HepG2 (cell line): ENCODE data around the gene ITPRIP. TPM values are rescaled to one million over a fixed set of nuclear protein-coding genes. Genes with fewer than 3 reads are reported as not detected.

Source experiments
- BRD4 ChIP-seq: sonication (generic); formaldehyde crosslinking; IDR thresholded peaks from 2 replicates; pipeline ENCODE4 v1.4.0; 2020; ENCODE audit warnings: missing genetic modification reagents
- DR1 ChIP-seq: sonication (generic); formaldehyde crosslinking; IDR thresholded peaks from 2 replicates; pipeline ENCODE4 v1.8.0; 2021; ENCODE audit warnings: mild to moderate bottlenecking, missing genetic modification reagents, inconsistent platforms
- HMGA1 ChIP-seq: sonication (generic); formaldehyde crosslinking; conservative IDR thresholded peaks from 2 replicates; pipeline ENCODE4 v1.4.0; 2020; ENCODE audit warnings: missing genetic modification reagents
- HNRNPUL1 ChIP-seq: fragments of 200-400 bp; formaldehyde crosslinking; IDR thresholded peaks from 2 replicates; pipeline ENCODE4 v1.6.1; 2017; ENCODE audit warnings: low read depth, mild to moderate bottlenecking, low read length, moderate library complexity
- JUND ChIP-seq: sonication (generic); formaldehyde crosslinking; IDR thresholded peaks from 2 replicates; pipeline ENCODE4 v1.8.0; 2022; ENCODE audit warnings: mild to moderate bottlenecking, missing genetic modification reagents
- NFIB ChIP-seq: sonication (generic); formaldehyde crosslinking; IDR thresholded peaks from 2 replicates; pipeline ENCODE4 v1.9.0; 2021; ENCODE audit warnings: missing genetic modification reagents, mild to moderate bottlenecking, borderline replicate concordance
- NFIC ChIP-seq: IDR thresholded peaks from 2 replicates; pipeline ENCODE4 v1.6.1; 2012; ENCODE audit warnings: mild to moderate bottlenecking, low read length, inconsistent platforms
- PPARG ChIP-seq: conservative IDR thresholded peaks from 2 replicates; pipeline ENCODE4 v1.6.1; 2016; ENCODE audit warnings: missing biosample characterization, missing genetic modification reagents
- RNF2 ChIP-seq: fragments of 450-650 bp; conservative IDR thresholded peaks from 2 replicates; pipeline ENCODE4 v1.6.1; 2016; ENCODE audit warnings: low read depth
- SUZ12 ChIP-seq: fragments of 150-350 bp; IDR thresholded peaks from 2 replicates; pipeline ENCODE4 v1.6.1; 2014; ENCODE audit warnings: low read depth, low read length
- ZIK1 ChIP-seq: sonication (generic); formaldehyde crosslinking; IDR thresholded peaks from 2 replicates; pipeline ENCODE4 v1.5.0; 2020; ENCODE audit warnings: mild to moderate bottlenecking, low read depth, missing genetic modification reagents, borderline replicate concordance
- ZNF552 ChIP-seq: sonication (generic); formaldehyde crosslinking; IDR thresholded peaks from 2 replicates; pipeline ENCODE4 v1.9.0; 2022; ENCODE audit warnings: missing genetic modification reagents, mild to moderate bottlenecking, borderline replicate concordance
- ZNF724P ChIP-seq: sonication (generic); formaldehyde crosslinking; IDR thresholded peaks from 2 replicates; pipeline ENCODE4 v1.8.0; 2022; ENCODE audit warnings: missing genetic modification reagents, borderline replicate concordance
- ZNF772 ChIP-seq: sonication (generic); formaldehyde crosslinking; IDR thresholded peaks from 2 replicates; pipeline ENCODE4 v1.5.0; 2020; ENCODE audit warnings: mild to moderate bottlenecking, missing genetic modification reagents
- polyA plus RNA-seq, 8 experiments: library from polyadenylated mRNA; depleted of rRNA in 3 of 8; stranded (reverse) in 7 of 8; unstranded in 1 of 8; fragments of >200 nt; fragmentation: Illumina TruSeq in 4 of 8; extraction: Trizol in 4 of 8; gene quantifications; 2 replicates each; pipeline versions ENCODE4 v1.2.1 to v1.2.3, GENCODE V29; 2011 to 2016; ENCODE audit warnings: low read depth in 4 of 8, missing spikeins in 1 of 8, mixed read lengths in 1 of 8; ENCODE audit not compliant: insufficient read depth in 1 of 8
- total RNA-seq, 5 experiments: library from RNA; depleted of rRNA; stranded (reverse); fragments of >200 nt; fragmentation: Illumina TruSeq; extraction: Trizol; gene quantifications; 2 replicates each; pipeline ENCODE4 v1.2.3, GENCODE V29; 2016; ENCODE audit warnings: low read depth in 1 of 5
- TF ChIP-seq, protein P1 (sequence below): fragments of 450-650 bp; IDR thresholded peaks from 2 replicates; pipeline ENCODE4 v1.6.1; 2017
- TF ChIP-seq, protein P2 (sequence below): sonication (generic); formaldehyde crosslinking; IDR thresholded peaks from 2 replicates; pipeline ENCODE4 v1.4.0; 2020; ENCODE audit warnings: missing genetic modification reagents
- TF ChIP-seq, protein P3 (sequence below): sonication (generic); formaldehyde crosslinking; IDR thresholded peaks from 2 replicates; pipeline ENCODE4 v1.4.0; 2020; ENCODE audit warnings: missing genetic modification reagents
- TF ChIP-seq, protein P4 (sequence below): sonication (generic); formaldehyde crosslinking; IDR thresholded peaks from 2 replicates; pipeline ENCODE4 v1.5.0; 2020; ENCODE audit warnings: mild to moderate bottlenecking, missing genetic modification reagents
- TF ChIP-seq, protein P5 (sequence below): sonication (generic); formaldehyde crosslinking; conservative IDR thresholded peaks from 2 replicates; pipeline ENCODE4 v1.4.0; 2020; ENCODE audit warnings: mild to moderate bottlenecking, missing genetic modification reagents, moderate library complexity
- TF ChIP-seq, protein P6 (sequence below): sonication (generic); formaldehyde crosslinking; IDR thresholded peaks from 2 replicates; pipeline ENCODE4 v1.8.0; 2022; ENCODE audit warnings: mild to moderate bottlenecking, missing genetic modification reagents, borderline replicate concordance

The ITPRIP gene
- total and polyA plus RNA-seq, 2 of the 13 experiments (the other 11 are each of a cell fraction or from before 2014, with no cell fraction given) = 1.00 to 2.8 TPM

DNA sequence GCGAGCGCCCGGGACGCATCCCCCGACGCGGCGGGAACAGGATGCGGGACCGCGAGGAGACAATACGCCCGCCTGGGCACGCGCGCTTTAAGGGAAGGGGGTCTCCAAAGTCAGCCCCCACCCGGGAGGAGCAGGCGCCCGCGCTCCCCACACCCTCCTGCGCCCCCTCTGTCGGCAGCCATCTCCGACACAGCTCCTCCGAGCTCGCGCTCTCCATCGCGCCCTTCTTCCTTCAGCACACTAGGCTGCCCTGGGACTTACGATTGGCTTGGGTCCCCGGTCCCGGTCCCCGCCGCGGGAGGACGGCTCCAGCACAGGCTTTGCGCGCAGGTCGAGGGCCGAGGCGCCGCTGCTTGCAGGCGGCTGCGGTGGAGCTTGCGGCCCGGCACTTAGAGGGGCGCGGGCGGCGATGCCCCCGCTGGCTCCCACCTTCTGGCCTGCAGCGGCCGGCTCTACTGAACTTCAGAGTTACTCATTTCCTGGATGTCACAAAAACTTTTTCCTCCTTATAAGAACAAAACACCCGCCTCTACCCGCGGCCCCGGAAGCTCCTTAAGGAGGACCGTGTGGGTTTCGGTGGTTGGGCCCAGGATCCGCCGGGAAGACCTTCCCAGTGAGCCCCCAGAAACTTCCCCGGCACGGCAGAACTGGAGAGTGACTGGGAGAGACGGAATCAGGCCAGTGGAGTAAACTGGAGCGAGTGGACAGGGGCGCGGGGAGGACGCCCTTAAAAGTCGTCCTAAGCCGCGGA, at the start of gene ITPRIP (continued):
- TF ChIP-seq, protein P1, sequence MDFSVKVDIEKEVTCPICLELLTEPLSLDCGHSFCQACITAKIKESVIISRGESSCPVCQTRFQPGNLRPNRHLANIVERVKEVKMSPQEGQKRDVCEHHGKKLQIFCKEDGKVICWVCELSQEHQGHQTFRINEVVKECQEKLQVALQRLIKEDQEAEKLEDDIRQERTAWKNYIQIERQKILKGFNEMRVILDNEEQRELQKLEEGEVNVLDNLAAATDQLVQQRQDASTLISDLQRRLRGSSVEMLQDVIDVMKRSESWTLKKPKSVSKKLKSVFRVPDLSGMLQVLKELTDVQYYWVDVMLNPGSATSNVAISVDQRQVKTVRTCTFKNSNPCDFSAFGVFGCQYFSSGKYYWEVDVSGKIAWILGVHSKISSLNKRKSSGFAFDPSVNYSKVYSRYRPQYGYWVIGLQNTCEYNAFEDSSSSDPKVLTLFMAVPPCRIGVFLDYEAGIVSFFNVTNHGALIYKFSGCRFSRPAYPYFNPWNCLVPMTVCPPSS = no peak
- TF ChIP-seq, protein P2, sequence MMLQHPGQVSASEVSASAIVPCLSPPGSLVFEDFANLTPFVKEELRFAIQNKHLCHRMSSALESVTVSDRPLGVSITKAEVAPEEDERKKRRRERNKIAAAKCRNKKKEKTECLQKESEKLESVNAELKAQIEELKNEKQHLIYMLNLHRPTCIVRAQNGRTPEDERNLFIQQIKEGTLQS (CRISPR knock-in tag) = no peak
- TF ChIP-seq NFIC = no peak
- TF ChIP-seq, protein P3, sequence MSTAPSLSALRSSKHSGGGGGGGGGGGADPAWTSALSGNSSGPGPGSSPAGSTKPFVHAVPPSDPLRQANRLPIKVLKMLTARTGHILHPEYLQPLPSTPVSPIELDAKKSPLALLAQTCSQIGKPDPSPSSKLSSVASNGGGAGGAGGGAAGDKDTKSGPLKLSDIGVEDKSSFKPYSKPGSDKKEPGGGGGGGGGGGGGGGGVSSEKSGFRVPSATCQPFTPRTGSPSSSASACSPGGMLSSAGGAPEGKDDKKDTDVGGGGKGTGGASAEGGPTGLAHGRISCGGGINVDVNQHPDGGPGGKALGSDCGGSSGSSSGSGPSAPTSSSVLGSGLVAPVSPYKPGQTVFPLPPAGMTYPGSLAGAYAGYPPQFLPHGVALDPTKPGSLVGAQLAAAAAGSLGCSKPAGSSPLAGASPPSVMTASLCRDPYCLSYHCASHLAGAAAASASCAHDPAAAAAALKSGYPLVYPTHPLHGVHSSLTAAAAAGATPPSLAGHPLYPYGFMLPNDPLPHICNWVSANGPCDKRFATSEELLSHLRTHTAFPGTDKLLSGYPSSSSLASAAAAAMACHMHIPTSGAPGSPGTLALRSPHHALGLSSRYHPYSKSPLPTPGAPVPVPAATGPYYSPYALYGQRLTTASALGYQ (CRISPR knock-in tag) = no peak
- no peak for TF ChIP-seq BRD4 (CRISPR knock-in tag)
- no peak for TF ChIP-seq ZNF552 (CRISPR knock-in tag)
- no peak for TF ChIP-seq JUND (CRISPR knock-in tag)
- TF ChIP-seq, protein P4, sequence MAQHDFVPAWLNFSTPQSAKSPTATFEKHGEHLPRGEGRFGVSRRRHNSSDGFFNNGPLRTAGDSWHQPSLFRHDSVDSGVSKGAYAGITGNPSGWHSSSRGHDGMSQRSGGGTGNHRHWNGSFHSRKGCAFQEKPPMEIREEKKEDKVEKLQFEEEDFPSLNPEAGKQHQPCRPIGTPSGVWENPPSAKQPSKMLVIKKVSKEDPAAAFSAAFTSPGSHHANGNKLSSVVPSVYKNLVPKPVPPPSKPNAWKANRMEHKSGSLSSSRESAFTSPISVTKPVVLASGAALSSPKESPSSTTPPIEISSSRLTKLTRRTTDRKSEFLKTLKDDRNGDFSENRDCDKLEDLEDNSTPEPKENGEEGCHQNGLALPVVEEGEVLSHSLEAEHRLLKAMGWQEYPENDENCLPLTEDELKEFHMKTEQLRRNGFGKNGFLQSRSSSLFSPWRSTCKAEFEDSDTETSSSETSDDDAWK (CRISPR knock-in tag) = no peak
- no peak for TF ChIP-seq NFIB
- no peak for TF ChIP-seq DR1 (CRISPR knock-in tag)
- no peak for TF ChIP-seq RNF2
- TF ChIP-seq, protein P5, sequence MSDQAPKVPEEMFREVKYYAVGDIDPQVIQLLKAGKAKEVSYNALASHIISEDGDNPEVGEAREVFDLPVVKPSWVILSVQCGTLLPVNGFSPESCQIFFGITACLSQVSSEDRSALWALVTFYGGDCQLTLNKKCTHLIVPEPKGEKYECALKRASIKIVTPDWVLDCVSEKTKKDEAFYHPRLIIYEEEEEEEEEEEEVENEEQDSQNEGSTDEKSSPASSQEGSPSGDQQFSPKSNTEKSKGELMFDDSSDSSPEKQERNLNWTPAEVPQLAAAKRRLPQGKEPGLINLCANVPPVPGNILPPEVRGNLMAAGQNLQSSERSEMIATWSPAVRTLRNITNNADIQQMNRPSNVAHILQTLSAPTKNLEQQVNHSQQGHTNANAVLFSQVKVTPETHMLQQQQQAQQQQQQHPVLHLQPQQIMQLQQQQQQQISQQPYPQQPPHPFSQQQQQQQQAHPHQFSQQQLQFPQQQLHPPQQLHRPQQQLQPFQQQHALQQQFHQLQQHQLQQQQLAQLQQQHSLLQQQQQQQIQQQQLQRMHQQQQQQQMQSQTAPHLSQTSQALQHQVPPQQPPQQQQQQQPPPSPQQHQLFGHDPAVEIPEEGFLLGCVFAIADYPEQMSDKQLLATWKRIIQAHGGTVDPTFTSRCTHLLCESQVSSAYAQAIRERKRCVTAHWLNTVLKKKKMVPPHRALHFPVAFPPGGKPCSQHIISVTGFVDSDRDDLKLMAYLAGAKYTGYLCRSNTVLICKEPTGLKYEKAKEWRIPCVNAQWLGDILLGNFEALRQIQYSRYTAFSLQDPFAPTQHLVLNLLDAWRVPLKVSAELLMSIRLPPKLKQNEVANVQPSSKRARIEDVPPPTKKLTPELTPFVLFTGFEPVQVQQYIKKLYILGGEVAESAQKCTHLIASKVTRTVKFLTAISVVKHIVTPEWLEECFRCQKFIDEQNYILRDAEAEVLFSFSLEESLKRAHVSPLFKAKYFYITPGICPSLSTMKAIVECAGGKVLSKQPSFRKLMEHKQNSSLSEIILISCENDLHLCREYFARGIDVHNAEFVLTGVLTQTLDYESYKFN (CRISPR knock-in tag) = 0 out of 2 replicates have a peak, but pooled peaks have one; percentile 29
- TF ChIP-seq PPARG (CRISPR knock-in tag) = no peak
- TF ChIP-seq, protein P6, sequence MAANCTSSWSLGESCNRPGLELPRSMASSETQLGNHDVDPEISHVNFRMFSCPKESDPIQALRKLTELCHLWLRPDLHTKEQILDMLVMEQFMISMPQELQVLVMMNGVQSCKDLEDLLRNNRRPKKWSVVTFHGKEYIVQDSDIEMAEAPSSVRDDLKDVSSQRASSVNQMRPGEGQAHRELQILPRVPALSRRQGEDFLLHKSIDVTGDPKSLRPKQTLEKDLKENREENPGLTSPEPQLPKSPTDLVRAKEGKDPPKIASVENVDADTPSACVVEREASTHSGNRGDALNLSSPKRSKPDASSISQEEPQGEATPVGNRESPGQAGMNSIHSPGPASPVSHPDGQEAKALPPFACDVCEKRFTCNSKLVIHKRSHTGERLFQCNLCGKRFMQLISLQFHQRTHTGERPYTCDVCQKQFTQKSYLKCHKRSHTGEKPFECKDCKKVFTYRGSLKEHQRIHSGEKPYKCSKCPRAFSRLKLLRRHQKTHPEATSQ (CRISPR knock-in tag) = 0 out of 2 replicates have a peak, but pooled peaks have one; percentile 52
- 0 out of 2 replicates have a peak, but pooled peaks have one; percentile 53 for TF ChIP-seq ZIK1 (CRISPR knock-in tag)
- TF ChIP-seq SUZ12 = no peak
- no peak for TF ChIP-seq HNRNPUL1
- no peak; the same call in 1 of the 2 replicates for TF ChIP-seq ZNF724P
- peak; percentile 59; the same call in 1 of the 2 replicates for TF ChIP-seq ZNF772 (CRISPR knock-in tag)
- TF ChIP-seq HMGA1 (CRISPR knock-in tag) = no peak
